ENCODE measurements around the gene SCFD2.

DNA sequence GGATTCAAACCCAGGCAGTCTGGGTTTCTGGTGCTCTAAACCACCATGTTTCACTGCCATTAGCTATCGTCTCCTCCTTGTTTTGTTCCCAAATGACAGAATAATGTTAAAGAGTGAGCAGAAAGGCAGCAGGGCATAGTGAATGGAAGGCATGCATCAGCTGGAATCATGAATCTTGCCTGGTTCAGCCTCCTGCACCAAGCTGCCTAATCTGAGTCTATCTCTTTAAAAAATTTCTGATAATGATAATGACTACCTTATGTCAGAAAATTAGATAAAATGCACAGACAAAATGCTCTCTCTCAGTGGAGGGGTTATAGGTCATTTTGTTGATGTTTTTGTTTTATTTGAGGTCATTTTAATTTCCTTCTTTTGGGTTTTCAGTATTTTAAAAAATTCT is 316.3 kb downstream of the SCFD2 start:
- TF ChIP-seq POLR2AphosphoS2 (conservative IDR thresholded peaks at IDR 0.05; ENCODE audit: low read length) (no peak), EP300 (IDR thresholded peaks at IDR 0.05) (no peak), POLR2A (IDR thresholded peaks at IDR 0.05; ENCODE audit: low read length) (no peak), NR3C1 (IDR thresholded peaks at IDR 0.05) (no peak), CEBPB (IDR thresholded peaks at IDR 0.05) (no peak), FOXS1 (CRISPR knock-in tag; IDR thresholded peaks at IDR 0.05) (no peak), RAD21 (conservative IDR thresholded peaks at IDR 0.05 in 1 of 2, IDR thresholded peaks at IDR 0.05 in 1 of 2) (no peak), CHD2 (IDR thresholded peaks at IDR 0.05; ENCODE audit: low read length, partially characterized antibody) (no peak)
- TF ChIP-seq, protein P1, sequence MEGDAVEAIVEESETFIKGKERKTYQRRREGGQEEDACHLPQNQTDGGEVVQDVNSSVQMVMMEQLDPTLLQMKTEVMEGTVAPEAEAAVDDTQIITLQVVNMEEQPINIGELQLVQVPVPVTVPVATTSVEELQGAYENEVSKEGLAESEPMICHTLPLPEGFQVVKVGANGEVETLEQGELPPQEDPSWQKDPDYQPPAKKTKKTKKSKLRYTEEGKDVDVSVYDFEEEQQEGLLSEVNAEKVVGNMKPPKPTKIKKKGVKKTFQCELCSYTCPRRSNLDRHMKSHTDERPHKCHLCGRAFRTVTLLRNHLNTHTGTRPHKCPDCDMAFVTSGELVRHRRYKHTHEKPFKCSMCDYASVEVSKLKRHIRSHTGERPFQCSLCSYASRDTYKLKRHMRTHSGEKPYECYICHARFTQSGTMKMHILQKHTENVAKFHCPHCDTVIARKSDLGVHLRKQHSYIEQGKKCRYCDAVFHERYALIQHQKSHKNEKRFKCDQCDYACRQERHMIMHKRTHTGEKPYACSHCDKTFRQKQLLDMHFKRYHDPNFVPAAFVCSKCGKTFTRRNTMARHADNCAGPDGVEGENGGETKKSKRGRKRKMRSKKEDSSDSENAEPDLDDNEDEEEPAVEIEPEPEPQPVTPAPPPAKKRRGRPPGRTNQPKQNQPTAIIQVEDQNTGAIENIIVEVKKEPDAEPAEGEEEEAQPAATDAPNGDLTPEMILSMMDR (IDR thresholded peaks at IDR 0.05): no peak
- TF ChIP-seq, protein P2, sequence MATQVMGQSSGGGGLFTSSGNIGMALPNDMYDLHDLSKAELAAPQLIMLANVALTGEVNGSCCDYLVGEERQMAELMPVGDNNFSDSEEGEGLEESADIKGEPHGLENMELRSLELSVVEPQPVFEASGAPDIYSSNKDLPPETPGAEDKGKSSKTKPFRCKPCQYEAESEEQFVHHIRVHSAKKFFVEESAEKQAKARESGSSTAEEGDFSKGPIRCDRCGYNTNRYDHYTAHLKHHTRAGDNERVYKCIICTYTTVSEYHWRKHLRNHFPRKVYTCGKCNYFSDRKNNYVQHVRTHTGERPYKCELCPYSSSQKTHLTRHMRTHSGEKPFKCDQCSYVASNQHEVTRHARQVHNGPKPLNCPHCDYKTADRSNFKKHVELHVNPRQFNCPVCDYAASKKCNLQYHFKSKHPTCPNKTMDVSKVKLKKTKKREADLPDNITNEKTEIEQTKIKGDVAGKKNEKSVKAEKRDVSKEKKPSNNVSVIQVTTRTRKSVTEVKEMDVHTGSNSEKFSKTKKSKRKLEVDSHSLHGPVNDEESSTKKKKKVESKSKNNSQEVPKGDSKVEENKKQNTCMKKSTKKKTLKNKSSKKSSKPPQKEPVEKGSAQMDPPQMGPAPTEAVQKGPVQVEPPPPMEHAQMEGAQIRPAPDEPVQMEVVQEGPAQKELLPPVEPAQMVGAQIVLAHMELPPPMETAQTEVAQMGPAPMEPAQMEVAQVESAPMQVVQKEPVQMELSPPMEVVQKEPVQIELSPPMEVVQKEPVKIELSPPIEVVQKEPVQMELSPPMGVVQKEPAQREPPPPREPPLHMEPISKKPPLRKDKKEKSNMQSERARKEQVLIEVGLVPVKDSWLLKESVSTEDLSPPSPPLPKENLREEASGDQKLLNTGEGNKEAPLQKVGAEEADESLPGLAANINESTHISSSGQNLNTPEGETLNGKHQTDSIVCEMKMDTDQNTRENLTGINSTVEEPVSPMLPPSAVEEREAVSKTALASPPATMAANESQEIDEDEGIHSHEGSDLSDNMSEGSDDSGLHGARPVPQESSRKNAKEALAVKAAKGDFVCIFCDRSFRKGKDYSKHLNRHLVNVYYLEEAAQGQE (IDR thresholded peaks at IDR 0.05): no peak
